Activated B cell treated with CpG ODN at 0.5 μM for 24 hours (primary cell): Measurements from ENCODE around the gene TOR1B. TPM values are rescaled to one million over a fixed set of nuclear protein-coding genes. Genes with fewer than 3 reads are reported as not detected.

ENCODE experiments used
- ATAC-seq: fragments of 200-7000 bp; cut with Tn5 transposase; one replicate; pipeline ENCODE4 v1.10.0; 2021; ENCODE audit warnings: low read depth, mild to moderate bottlenecking, moderate library complexity
- CTCF ChIA-PET: fragments of 350-600 bp; sonication (Branson Sonifier 250); formaldehyde crosslinking; loops from one replicate; lab custom pipeline; 2021; ENCODE audit warnings: antibody characterized with exemption; lab: Charles Lee
- POLR2A ChIA-PET: fragments of 350-600 bp; sonication (Branson Sonifier 250); formaldehyde crosslinking; loops from one replicate; lab custom pipeline; 2021; ENCODE audit warnings: antibody characterized with exemption; lab: Charles Lee
- DNase-seq: peaks from one replicate; pipeline ENCODE4 v3.0.0; 2022
- H3K27ac Mint-ChIP-seq: one replicate; pipeline ENCODE4 v1.8.0; 2020; ENCODE audit warnings: mixed read lengths
- H3K27me3 Mint-ChIP-seq: one replicate; pipeline ENCODE4 v1.8.0; 2021; ENCODE audit warnings: mixed read lengths
- H3K36me3 Mint-ChIP-seq: one replicate; pipeline ENCODE4 v1.8.0; 2021; ENCODE audit warnings: low read depth, mixed read lengths
- H3K4me1 Mint-ChIP-seq: one replicate; pipeline ENCODE4 v1.8.0; 2021; ENCODE audit warnings: mixed read lengths
- H3K4me3 Mint-ChIP-seq: one replicate; pipeline ENCODE4 v1.8.0; 2020; ENCODE audit warnings: mild to moderate bottlenecking, mixed read lengths
- H3K9me3 Mint-ChIP-seq: one replicate; pipeline ENCODE4 v1.8.0; 2020; ENCODE audit warnings: mixed read lengths
- intact Hi-C: fragments of 100-400 bp; cut with micrococcal nuclease; formaldehyde crosslinking; loops from one replicate; pipeline ENCODE4 v1.15.1; 2024
- total RNA-seq: library from RNA; stranded (reverse); gene quantifications from 2 replicates; pipeline ENCODE4 v1.2.3, GENCODE V29; 2022
- TF ChIP-seq, protein P1 (sequence below): fragments of 200-600 bp; IDR thresholded peaks from one replicate; pipeline ENCODE4 v1.8.0; 2022; ENCODE audit warnings: antibody characterized with exemption, mild to moderate bottlenecking

Gene TOR1B
- total RNA-seq, 1 donor from 2014 or later: 15.3 TPM

DNA sequence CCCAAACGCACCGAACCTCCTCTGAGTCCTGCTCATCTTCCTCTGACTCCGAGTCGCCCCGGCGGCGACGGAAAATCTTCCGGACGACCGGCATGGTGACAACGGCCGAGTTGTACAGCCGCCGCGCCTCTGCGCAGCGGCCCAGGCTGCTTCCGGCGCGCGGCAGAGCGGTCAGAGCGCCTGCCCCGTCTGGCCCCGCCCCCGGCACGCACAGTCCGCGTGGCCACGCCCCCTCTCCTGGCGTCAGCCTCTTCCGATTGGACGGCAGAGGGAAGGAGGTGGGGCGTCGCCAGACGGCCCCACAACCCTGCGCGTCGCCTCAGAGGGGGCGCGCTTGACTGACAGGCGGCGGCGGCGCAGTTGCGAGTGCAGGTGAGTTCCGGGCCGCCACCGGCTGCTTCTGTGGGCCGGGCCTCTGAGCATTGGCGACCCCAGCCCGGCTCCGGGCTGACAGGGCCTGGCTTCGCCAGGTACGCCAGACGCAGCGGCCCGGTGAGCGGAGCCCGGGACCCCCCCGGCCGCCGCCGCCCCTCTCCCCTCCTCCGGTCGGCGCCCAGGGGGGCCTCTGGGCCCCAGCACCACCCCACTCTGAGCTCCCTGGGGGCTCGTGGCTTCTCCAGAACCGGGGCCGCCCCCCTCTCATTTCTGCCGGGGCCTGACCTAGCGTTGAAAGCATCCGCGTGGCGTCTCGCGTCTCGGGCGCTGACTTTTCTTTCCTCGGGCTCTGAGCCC, 32.3 kb downstream of the TOR1B start, which contains the start of the genes C9orf78 and USP20:
Gene C9orf78, minus strand, starts transcription at position 148 of the 732 bp plus-strand sequence. Its CDS starts 54 bp downstream, at position 94.
Gene USP20, plus strand, starts transcription at position 331 of the 732 bp plus-strand sequence. CDS start 17,098 bp downstream, outside the sequence.
- ATAC-seq: peak; percentile 96
- H3K9me3 Mint-ChIP-seq: no peaks in the 10 kb centered on the region
- H3K4me3 Mint-ChIP-seq: peak within 1 kb of the TSS; percentile 99
- peak; percentile 97 for DNase-seq
- TF ChIP-seq, protein P1, sequence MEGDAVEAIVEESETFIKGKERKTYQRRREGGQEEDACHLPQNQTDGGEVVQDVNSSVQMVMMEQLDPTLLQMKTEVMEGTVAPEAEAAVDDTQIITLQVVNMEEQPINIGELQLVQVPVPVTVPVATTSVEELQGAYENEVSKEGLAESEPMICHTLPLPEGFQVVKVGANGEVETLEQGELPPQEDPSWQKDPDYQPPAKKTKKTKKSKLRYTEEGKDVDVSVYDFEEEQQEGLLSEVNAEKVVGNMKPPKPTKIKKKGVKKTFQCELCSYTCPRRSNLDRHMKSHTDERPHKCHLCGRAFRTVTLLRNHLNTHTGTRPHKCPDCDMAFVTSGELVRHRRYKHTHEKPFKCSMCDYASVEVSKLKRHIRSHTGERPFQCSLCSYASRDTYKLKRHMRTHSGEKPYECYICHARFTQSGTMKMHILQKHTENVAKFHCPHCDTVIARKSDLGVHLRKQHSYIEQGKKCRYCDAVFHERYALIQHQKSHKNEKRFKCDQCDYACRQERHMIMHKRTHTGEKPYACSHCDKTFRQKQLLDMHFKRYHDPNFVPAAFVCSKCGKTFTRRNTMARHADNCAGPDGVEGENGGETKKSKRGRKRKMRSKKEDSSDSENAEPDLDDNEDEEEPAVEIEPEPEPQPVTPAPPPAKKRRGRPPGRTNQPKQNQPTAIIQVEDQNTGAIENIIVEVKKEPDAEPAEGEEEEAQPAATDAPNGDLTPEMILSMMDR: no peak
- peaks cover 46% of the 10 kb centered on the region for H3K4me1 Mint-ChIP-seq
- H3K36me3 Mint-ChIP-seq: peaks cover 31% of the 10 kb centered on the region
- ChIA-PET CTCF (interaction anchor here (0.9 to 3.0 kb wide), 2 partner anchors 11 to 50 kb away, joined by 3 to 13 read pairs; no protein-coding TSS in a partner anchor), POLR2A (interaction anchor here (0.6 to 3.5 kb wide), 18 partner anchors 9 to 1464 kb away, joined by 3 to 28 read pairs (median 4); partner anchors contain the start of genes TOR1A and URM1)
- no peaks in the 10 kb centered on the region for H3K27me3 Mint-ChIP-seq
- peak within 1 kb of the TSS; percentile 98 for H3K27ac Mint-ChIP-seq
- intact Hi-C loops: loop anchor here (1.0 to 5.0 kb wide), 5 partner anchors 11 to 405 kb away; partner anchors contain the start of genes FNBP1, TOR1A and TOR1B

DNA sequence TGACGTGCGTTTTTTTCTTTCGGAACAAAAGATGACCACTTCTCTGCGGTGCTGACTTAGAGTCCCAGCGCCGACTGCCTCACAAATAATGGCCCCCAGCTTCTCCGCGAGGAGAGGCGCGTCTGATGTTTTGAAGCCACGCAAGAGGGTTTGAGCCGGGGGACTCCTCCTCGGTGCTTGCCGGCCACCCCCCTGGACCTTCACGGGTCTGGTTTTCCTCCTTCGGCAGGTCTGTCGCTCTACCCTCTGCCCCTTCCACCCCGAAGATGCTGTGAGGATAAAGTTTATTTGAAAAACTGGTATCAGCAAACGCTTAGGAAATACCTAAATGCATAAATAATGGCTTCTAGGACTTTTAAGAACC, 32.9 kb downstream of the TOR1B start:
- Mint-ChIP-seq H3K4me1 (peaks cover 46% of the 10 kb centered on the region), H3K4me3 (peak overlapping the region; percentile 92), H3K27me3 (no peaks in the 10 kb centered on the region), H3K27ac (peak overlapping the region; percentile 88), H3K36me3 (peaks cover 25% of the 10 kb centered on the region), H3K9me3 (no peaks in the 10 kb centered on the region)
- DNase-seq (no peak), ATAC-seq (no peak)
- POLR2A ChIA-PET: interaction anchor here (0.6 to 3.5 kb wide), 7 partner anchors 14 to 293 kb away, joined by 3 to 28 read pairs (median 4); no protein-coding TSS in a partner anchor
- intact Hi-C loops: loop anchor here (1.0 to 5.0 kb wide), 6 partner anchors 12 to 404 kb away; partner anchors contain the start of genes FNBP1, TOR1A and TOR1B
- CTCF ChIA-PET: interaction anchor here (3.0 kb wide), 1 partner anchor 50 kb away, joined by 13 read pairs; no protein-coding TSS in a partner anchor
- TF ChIP-seq, protein P1: no peak

DNA sequence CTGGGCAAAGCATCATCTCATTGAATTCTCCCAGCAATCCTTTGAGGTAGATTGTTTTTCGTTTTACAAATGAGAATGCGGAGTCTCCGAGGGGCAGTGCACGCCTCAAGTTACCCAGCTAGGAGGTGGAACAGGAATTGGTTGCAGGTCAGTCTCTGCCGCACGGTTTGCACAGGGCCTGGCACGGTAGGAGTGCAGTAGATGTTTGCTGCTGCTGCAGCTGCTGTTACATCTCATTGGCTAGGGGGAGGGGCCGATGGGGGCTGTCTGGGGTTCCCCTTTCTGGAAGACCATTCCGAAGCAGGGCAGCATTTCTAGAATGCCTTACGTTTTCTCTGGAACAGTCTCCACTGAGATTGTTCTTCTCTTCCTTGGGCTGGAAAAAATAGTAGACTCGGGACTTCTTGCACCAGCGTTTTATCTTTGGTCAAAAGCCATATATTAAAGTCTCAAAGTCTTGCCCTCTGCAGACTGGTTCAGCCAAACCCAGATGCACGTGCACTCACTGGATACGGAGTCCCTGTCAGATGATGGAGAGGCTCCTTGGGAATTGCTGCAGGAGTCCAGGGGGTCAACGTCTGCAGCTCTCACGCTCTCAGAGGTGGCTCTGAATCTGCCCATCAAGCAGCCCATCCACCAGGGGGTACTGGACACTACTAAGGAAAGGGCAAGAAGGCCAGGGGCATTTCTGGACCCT, 33.5 kb downstream of the TOR1B start:
- TF ChIP-seq, protein P1: no peak
- Mint-ChIP-seq H3K4me1 (peaks cover 49% of the 10 kb centered on the region), H3K27me3 (no peaks in the 10 kb centered on the region), H3K9me3 (no peaks in the 10 kb centered on the region), H3K27ac (peak overlapping the region; percentile 88), H3K4me3 (peak overlapping the region; percentile 92), H3K36me3 (peaks cover 22% of the 10 kb centered on the region)
- DNase-seq (peak; percentile 30), ATAC-seq (no peak)
- intact Hi-C loops: loop anchor here (1.0 to 5.0 kb wide), 2 partner anchors 206 to 263 kb away; partner anchors contain the start of gene FNBP1
- ChIA-PET CTCF (interaction anchor here (3.0 kb wide), 1 partner anchor 49 kb away, joined by 13 read pairs; no protein-coding TSS in a partner anchor), POLR2A (interaction anchor here (1.2 to 3.5 kb wide), 4 partner anchors 14 to 292 kb away, joined by 3 to 28 read pairs (median 7); no protein-coding TSS in a partner anchor)

DNA sequence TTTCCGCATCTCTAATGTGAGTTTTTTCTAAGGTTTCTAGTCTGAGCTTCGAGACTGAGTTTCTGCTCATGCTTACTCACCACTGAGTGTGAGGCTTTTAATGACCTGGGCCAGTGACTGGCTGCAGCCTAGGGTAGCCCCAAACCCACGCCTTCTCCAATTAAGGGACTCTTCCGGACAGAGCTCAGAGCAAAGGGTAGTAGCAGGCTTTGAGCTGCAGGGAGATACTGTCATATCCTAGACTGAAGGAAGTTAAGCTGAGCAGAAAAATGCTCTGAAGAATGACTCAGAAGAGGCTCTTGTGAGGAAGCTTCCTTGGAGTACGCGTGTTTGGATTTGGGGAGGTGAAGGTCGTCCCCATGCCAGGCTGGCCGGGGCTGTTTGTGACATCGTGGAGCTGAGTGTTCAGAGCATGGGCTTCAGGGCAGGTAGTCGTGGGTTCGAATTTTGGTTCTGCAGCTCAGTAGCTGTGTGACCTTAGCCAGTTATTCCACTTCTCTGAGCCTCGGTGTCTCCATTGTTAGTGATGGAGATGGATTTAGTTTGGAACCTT, 35.8 kb downstream of the TOR1B start:
- TF ChIP-seq, protein P1: no peak
- Mint-ChIP-seq H3K4me3 (no peak overlapping the region), H3K4me1 (peaks cover 43% of the 10 kb centered on the region)

More for the DNA sequence above, 35.8 kb downstream of the TOR1B start:
- ChIA-PET CTCF (no interaction called here), POLR2A (interaction anchor here (0.6 kb wide), 2 partner anchors 71 to 87 kb away, joined by 4 to 8 read pairs; no protein-coding TSS in a partner anchor)
- no peaks in the 10 kb centered on the region for H3K27me3 Mint-ChIP-seq
- H3K27ac Mint-ChIP-seq: no peak overlapping the region
- ATAC-seq (no peak), DNase-seq (no peak)
- peaks cover 10% of the 10 kb centered on the region for H3K36me3 Mint-ChIP-seq
- intact Hi-C loops: loop anchor here (5.0 kb wide), 1 partner anchor 204 kb away; the partner anchor contains the start of gene FNBP1
- H3K9me3 Mint-ChIP-seq: no peaks in the 10 kb centered on the region
